Endometrial microvascular endothelial cells (primary cell): ENCODE data around the gene PTH2. TPM values are rescaled to one million over a fixed set of nuclear protein-coding genes. Genes with fewer than 3 reads are reported as not detected.
"Not testable (repeated sequence)": the region's sequence is repeated elsewhere in the genome, so short reads cannot be mapped to it uniquely, and the experiment has no call there.

Experiments used
- in situ Hi-C: cut with HindIII; loops from 2 replicates; pipeline ENCODE4 v1.10.0; 2017; ENCODE audit warnings: low sequenced_read_pairs, low pct_unique_long_range_greater_than_20kb; ENCODE audit errors: inconsistent ontology term
- total RNA-seq: library from RNA; depleted of rRNA; stranded (reverse); fragments of >200 nt; gene quantifications from one replicate; pipeline ENCODE4 v1.2.3, GENCODE V29; 2015; ENCODE audit errors: inconsistent ontology term

Gene PTH2
- not detected for total RNA-seq

- in situ Hi-C loops: no loop called here
These were observed at the start of gene PTH2 for GRCh38 chr19:49423071-49423984. PTH2 (minus strand) TSS chr19:49423441; CDS start chr19:49423339, 102 bp downstream.

DNA sequence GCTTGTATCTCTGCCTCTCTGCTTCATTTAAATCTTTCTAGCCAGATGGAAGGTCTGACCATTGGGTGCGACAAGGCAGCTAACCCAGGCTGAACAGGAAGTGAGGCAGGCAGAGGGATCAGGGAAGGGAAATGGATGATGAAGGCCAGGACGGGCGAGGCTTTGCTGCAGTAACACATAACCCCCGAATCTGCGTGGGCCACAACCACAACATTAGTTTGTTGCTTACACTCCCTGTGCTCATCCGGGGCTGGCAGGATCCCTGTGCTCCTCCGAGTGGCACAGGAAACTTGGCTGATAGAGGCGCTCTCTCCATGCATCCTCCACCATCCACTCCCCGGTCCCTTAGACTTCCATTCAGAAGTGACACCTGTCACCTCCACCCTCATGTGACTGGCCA lies 49.7 kb upstream of the PTH2 start:
- in situ Hi-C loops: no loop called here

GRCh38 chr19:49470615-49470978 lies 47.4 kb upstream of the PTH2 start:
- in situ Hi-C loops: no loop called here

- in situ Hi-C loops: no loop called here
These were observed 46.8 kb upstream of the PTH2 start for GRCh38 chr19:49469828-49470614.

- in situ Hi-C loops: no loop called here
These were observed 45.7 kb upstream of the PTH2 start for GRCh38 chr19:49468746-49469447.

GRCh38 chr19:49468199-49468598 lies 45.0 kb upstream of the PTH2 start:
- in situ Hi-C loops: no loop called here

- in situ Hi-C loops: no loop called here
These were observed 42.1 kb upstream of the PTH2 start for GRCh38 chr19:49465371-49465770.

GRCh38 chr19:49463960-49464740 lies 40.9 kb upstream of the PTH2 start:
- in situ Hi-C loops: no loop called here

DNA sequence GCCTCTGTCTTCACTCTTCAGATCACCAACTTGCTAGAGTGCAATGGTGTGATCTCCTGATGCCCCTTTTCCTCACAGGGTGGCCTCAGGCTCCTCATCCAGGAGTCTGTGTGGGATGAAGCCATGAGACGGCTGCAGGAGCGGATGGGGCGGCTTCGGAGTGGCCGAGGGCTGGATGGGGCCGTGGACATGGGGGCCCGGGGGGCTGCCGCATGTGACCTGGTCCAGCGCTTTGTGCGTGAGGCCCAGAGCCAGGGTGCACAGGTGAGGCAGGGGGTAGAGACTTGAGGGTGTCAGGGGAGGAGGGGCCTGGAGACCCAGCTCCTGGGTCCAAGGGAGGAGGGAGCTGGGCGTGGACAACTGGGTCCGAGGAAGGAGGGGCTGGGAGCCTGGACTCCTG lies 39.3 kb upstream of the PTH2 start:
- in situ Hi-C loops: no loop called here

DNA sequence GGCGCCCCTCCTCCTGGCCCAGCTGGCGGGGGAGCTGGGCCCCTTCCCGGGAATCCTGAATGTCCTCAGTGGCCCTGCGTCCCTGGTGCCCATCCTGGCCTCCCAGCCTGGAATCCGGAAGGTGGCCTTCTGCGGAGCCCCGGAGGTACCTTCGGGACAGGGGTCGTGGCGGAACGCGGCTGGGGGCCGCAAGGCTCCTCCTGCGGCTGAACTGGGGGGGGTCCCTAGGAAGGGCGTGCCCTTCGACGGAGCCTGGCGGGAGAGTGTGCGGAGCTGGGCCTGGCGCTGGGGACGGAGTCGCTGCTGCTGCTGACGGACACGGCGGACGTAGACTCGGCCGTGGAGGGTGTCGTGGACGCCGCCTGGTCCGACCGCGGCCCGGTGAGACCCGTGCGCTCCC lies 38.4 kb upstream of the PTH2 start:
- in situ Hi-C loops: no loop called here

DNA sequence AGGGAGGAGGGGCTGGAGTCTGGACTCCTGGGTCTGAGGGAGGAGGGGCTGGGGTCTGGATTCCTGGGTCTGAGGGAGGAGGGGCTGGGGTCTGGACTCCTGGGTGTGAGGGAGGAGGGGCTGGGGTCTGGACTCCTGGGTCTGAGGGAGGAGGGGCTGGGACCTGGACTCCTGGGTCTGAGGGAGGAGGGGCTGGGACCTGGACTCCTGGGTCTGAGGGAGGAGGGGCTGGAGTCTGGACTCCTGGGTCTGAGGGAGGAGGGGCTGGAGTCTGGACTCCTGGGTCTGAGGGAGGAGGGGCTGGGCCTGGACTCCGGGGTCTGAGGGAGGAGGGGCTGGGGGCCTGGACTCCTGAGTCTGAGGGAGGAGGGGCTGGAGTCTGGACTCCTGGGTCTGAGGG lies 37.9 kb upstream of the PTH2 start:
- in situ Hi-C loops: not testable (repeated sequence)

GRCh38 chr19:49459388-49459787 lies 36.1 kb upstream of the PTH2 start:
- in situ Hi-C loops: no loop called here

DNA sequence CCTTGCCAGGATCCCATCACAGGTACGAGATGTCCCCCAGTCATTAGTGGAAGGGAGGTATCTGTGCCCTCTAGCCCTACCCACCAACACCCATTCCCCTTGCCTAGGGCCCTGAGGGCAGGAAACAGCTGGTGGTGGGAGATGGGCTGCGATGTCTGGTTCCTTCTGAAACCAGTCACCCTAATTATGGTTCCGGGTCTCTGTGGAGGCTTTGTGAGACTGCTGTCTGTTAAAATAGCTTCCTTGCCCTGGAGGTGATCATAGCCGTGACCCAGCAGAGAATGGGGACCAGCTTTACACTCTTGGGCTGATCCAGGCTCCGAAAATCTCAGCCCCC lies 35.3 kb upstream of the PTH2 start:
- in situ Hi-C loops: no loop called here

DNA sequence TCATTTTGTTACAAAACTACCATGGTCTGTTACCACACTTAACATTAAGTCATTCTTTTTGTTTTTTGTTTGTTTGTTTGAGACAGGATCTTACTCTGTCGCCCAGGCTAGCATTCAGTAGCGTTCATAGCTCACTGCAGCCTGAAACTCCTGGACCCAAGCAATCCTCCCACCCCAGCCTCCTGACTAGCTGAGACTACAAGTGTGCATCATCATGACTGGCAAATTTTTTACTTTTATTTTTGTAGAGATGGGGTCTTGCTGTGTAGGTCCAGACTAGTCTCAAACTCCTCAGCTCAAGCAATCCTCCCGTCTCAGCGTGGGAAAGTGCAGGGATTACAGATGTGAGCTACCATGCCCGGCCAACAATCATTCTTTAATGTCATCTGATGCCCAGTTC lies 33.1 kb upstream of the PTH2 start:
- in situ Hi-C loops: no loop called here

DNA sequence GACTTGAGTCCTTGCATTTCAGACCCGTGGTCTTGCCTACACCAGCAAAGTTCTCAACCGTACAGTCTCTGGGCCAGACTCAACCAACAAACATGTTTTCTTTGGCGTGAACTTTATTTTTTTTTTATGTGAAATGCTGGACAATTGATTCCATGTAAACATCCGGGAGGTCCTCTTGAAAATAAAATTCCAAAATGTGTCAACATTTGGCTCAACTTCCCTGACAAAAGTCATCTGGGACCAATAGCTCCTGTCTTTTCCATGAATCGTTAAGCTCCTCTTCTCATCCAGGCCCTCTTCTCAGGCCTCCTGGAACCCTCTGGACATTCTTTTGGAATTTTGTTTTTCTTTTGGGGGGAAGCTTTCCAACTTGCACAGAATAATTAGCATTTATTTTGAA lies 32.5 kb upstream of the PTH2 start:
- in situ Hi-C loops: no loop called here

DNA sequence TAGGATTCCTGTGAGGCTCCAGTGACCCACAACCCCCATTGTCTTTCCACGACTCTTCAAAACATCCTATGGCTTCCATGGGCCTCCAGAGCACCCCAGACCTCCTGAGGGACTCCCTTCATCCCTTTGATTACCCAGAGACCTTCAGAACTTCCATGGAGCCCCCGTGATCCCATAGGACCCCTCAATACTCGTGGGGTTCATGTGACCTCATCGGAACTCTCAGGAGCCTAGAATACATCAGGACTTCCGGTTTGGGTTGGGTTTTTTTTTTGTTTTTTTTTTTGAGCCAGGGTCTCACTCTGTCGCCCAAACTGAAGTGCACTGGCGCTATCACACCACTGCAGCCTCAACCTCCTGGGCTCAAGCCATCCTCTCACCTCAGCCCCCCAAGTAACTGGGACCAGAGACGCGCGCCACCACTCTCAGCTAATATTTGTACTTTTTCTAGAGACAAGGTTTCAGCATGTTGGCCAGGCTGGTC lies 30.6 kb upstream of the PTH2 start:
- in situ Hi-C loops: no loop called here

- in situ Hi-C loops: no loop called here
These were observed 29.9 kb upstream of the PTH2 start, which contains the start of gene ALDH16A1 for GRCh38 chr19:49453013-49453756. ALDH16A1 (plus strand) TSS chr19:49453225; CDS start chr19:49453332, 107 bp downstream.
